ENCODE measurements around the gene SGPP1. TPM values are rescaled to one million over a fixed set of nuclear protein-coding genes. Genes with fewer than 3 reads are reported as not detected.
"Not testable (repeated sequence)": the region's sequence is repeated elsewhere in the genome, so short reads cannot be mapped to it uniquely, and the experiment has no call there.

SGPP1 gene
- total RNA-seq, 1 donor from 2014 or later = 22.5 TPM

GRCh38 chr14:63752449-63753169 is 24.7 kb upstream of the SGPP1 start:
- DNase-seq (ENCODE audit: low read depth) = no peak
- TF ChIP-seq CTCF (IDR thresholded peaks at IDR 0.05; ENCODE audit: insufficient read depth, low read length, poor library complexity, severe bottlenecking) = no peak
- H3K36me3 ChIP-seq (ENCODE audit: control insufficient read depth, insufficient read depth, low read length) = no peaks in the 10 kb centered on the region
- H3K27me3 ChIP-seq (ENCODE audit: control insufficient read depth, insufficient read depth, low read length) = no peaks in the 10 kb centered on the region
- no peak overlapping the region for H3K4me3 ChIP-seq (ENCODE audit: low read depth, low read length)

GRCh38 chr14:63751076-63751475 is 23.2 kb upstream of the SGPP1 start:
- not testable (repeated sequence) for H3K36me3 ChIP-seq (ENCODE audit: control insufficient read depth, insufficient read depth, low read length); H3K4me3 ChIP-seq (ENCODE audit: low read depth, low read length); DNase-seq (ENCODE audit: low read depth); H3K27me3 ChIP-seq (ENCODE audit: control insufficient read depth, insufficient read depth, low read length)

GRCh38 chr14:63747846-63748245 is 20.0 kb upstream of the SGPP1 start:
- H3K27me3 ChIP-seq (ENCODE audit: control insufficient read depth, insufficient read depth, low read length) = no peaks in the 10 kb centered on the region
- H3K4me3 ChIP-seq (ENCODE audit: low read depth, low read length) = no peak overlapping the region
- no peak for TF ChIP-seq CTCF (IDR thresholded peaks at IDR 0.05; ENCODE audit: insufficient read depth, low read length, poor library complexity, severe bottlenecking)
- no peak for DNase-seq (ENCODE audit: low read depth)
- H3K36me3 ChIP-seq (ENCODE audit: control insufficient read depth, insufficient read depth, low read length) = no peaks in the 10 kb centered on the region

- no peak for DNase-seq (ENCODE audit: low read depth)
- no peaks in the 10 kb centered on the region for H3K36me3 ChIP-seq (ENCODE audit: control insufficient read depth, insufficient read depth, low read length)
- TF ChIP-seq CTCF (IDR thresholded peaks at IDR 0.05; ENCODE audit: insufficient read depth, low read length, poor library complexity, severe bottlenecking) = no peak
Measured at GRCh38 chr14:63745858-63746425, 18.1 kb upstream of the SGPP1 start.

GRCh38 chr14:63745272-63745671 is 17.4 kb upstream of the SGPP1 start:
- H3K27me3 ChIP-seq (ENCODE audit: control insufficient read depth, insufficient read depth, low read length) = no peaks in the 10 kb centered on the region
- H3K36me3 ChIP-seq (ENCODE audit: control insufficient read depth, insufficient read depth, low read length) = no peaks in the 10 kb centered on the region

More at GRCh38 chr14:63745858-63746425, 18.1 kb upstream of the SGPP1 start:
- Histone ChIP-seq H3K4me3 (ENCODE audit: low read depth, low read length) (no peak overlapping the region), H3K27me3 (ENCODE audit: control insufficient read depth, insufficient read depth, low read length) (no peaks in the 10 kb centered on the region)

GRCh38 chr14:63737582-63738006 is 9.7 kb upstream of the SGPP1 start:
- no peaks in the 10 kb centered on the region for H3K36me3 ChIP-seq (ENCODE audit: control insufficient read depth, insufficient read depth, low read length)
- no peak for DNase-seq (ENCODE audit: low read depth)
- no peak for TF ChIP-seq CTCF (IDR thresholded peaks at IDR 0.05; ENCODE audit: insufficient read depth, low read length, poor library complexity, severe bottlenecking)
- no peak overlapping the region for H3K4me3 ChIP-seq (ENCODE audit: low read depth, low read length)
- H3K27me3 ChIP-seq (ENCODE audit: control insufficient read depth, insufficient read depth, low read length) = no peaks in the 10 kb centered on the region

More at GRCh38 chr14:63745272-63745671, 17.4 kb upstream of the SGPP1 start:
- no peak for TF ChIP-seq CTCF (IDR thresholded peaks at IDR 0.05; ENCODE audit: insufficient read depth, low read length, poor library complexity, severe bottlenecking)
- no peak for DNase-seq (ENCODE audit: low read depth)
- no peak overlapping the region for H3K4me3 ChIP-seq (ENCODE audit: low read depth, low read length)

Data from kidney epithelial cell (primary cell).